Lung (tissue), 12 donors: ENCODE data around the gene TBRG1. TPM values are rescaled to one million over a fixed set of nuclear protein-coding genes. Genes with fewer than 3 reads are reported as not detected.

Experiments used
- ATAC-seq: fragments of 200-7000 bp; cut with Tn5 transposase; one replicate; pipeline ENCODE4 v1.9.1; 2020; ENCODE audit warnings: moderate number of reproducible peaks; ENCODE audit not compliant: insufficient read depth, low FRiP score
- DNase-seq, 3 donors: peaks; one replicate each; pipeline ENCODE4 v3.0.0-alpha.2; 2013 to 2017
- H3K27ac ChIP-seq, 2 donors: one replicate each; pipeline ENCODE4 v1.5.1; 2013; ENCODE audit warnings: mild to moderate bottlenecking in 2 of 2, moderate library complexity in 2 of 2, control low read depth in 1 of 2, inconsistent platforms in 1 of 2, low read depth in 1 of 2, low read length in 1 of 2
- H3K27me3 ChIP-seq, 3 donors: one replicate each; pipeline ENCODE4 v1.5.1; 2013; ENCODE audit warnings: low read length in 2 of 3; ENCODE audit not compliant: control insufficient read depth in 3 of 3, insufficient read depth in 3 of 3
- H3K36me3 ChIP-seq, 4 donors: one replicate each; pipeline ENCODE4 v1.5.1; 2013; ENCODE audit warnings: low read length in 4 of 4, mild to moderate bottlenecking in 1 of 4, moderate library complexity in 1 of 4; ENCODE audit not compliant: control insufficient read depth in 4 of 4, insufficient read depth in 4 of 4
- H3K4me1 ChIP-seq, 5 donors: one replicate each; pipeline ENCODE4 v1.5.1; 2013; ENCODE audit warnings: low read length in 5 of 5, mild to moderate bottlenecking in 2 of 5, moderate library complexity in 1 of 5; ENCODE audit not compliant: control insufficient read depth in 5 of 5, insufficient read depth in 5 of 5
- H3K4me3 ChIP-seq: one replicate; pipeline ENCODE4 v1.5.1; 2013; ENCODE audit warnings: mild to moderate bottlenecking, control low read depth, moderate library complexity
- H3K9ac ChIP-seq, 2 donors: one replicate each; pipeline ENCODE4 v1.5.1; 2013; ENCODE audit warnings: low read length in 2 of 2, control low read depth in 1 of 2; ENCODE audit not compliant: insufficient read depth in 1 of 2
- H3K9me3 ChIP-seq, 4 donors: one replicate each; pipeline ENCODE4 v1.5.1; 2013; ENCODE audit warnings: low read length in 3 of 4, mild to moderate bottlenecking in 1 of 4, moderate library complexity in 1 of 4; ENCODE audit not compliant: control insufficient read depth in 4 of 4, insufficient read depth in 3 of 4
- WGBS, 2 donors: extraction: QIAGEN DNeasy Blood & Tissue Kit; methylation state at CpG; one replicate each; pipeline ENCODE4 v1.1.7; 2013; 5-methylcytosine and 5-hydroxymethylcytosine counted together
- polyA plus RNA-seq, 2 donors: library from polyadenylated mRNA; stranded (reverse); fragments of 200-250 nt; gene quantifications; one replicate each; pipeline ENCODE4 v1.2.1, GENCODE V29; 2013
- total RNA-seq, 2 donors: library from RNA; depleted of rRNA in 1 of 2; stranded (reverse); fragments of >200 nt in 1 of 2; gene quantifications; one replicate each; pipeline ENCODE4 v1.2.1, GENCODE V29; 2014 to 2021
- TF ChIP-seq, protein P1 (sequence below): IDR thresholded peaks from 2 replicates; pipeline ENCODE4 v1.5.1; 2012; ENCODE audit warnings: mild to moderate bottlenecking; ENCODE audit errors: control extremely low read depth, extremely low read depth
- donor health status: control.
- donor health status: control.
- donor health status: Bipolar disorder and iron deficiency.
- donor health status: healthy.
- donor health status: DM: yes; HTN: yes; CAD: no.

The TBRG1 gene
- total and polyA plus RNA-seq, 4 donors: 31.3 to 47.0 (median 37.6) TPM

DNA sequence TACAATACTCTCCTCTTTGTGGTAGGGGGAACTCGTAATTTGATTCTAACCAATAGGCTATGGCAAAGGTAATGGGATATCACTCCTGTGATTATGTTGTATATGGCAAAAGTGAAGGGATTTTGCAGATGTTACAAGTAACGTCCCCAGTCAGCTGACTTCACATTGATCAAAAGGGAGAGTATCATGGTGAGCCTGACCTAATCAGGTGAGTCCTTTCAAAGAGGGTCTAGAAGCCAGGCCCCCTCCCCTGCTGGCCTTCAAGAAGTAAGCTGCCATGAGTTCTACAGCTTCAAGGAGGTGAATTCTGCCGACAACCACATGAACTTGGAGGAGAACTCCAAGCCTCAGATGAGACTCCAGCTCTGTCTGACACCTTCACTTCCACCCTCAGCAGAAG is 20.0 kb downstream of the TBRG1 start:
- H3K4me1 ChIP-seq: no peaks in the 10 kb centered on the region
- H3K27ac ChIP-seq: no peak overlapping the region
- H3K27me3 ChIP-seq: no peaks in the 10 kb centered on the region
- 95 to 96% methylated on average over 3 of the region's 3 CpGs for WGBS, 2 donors
- peaks cover 0 to 10% (median 4%) of the 10 kb centered on the region in 4 donors for H3K36me3 ChIP-seq
- TF ChIP-seq, protein P1, sequence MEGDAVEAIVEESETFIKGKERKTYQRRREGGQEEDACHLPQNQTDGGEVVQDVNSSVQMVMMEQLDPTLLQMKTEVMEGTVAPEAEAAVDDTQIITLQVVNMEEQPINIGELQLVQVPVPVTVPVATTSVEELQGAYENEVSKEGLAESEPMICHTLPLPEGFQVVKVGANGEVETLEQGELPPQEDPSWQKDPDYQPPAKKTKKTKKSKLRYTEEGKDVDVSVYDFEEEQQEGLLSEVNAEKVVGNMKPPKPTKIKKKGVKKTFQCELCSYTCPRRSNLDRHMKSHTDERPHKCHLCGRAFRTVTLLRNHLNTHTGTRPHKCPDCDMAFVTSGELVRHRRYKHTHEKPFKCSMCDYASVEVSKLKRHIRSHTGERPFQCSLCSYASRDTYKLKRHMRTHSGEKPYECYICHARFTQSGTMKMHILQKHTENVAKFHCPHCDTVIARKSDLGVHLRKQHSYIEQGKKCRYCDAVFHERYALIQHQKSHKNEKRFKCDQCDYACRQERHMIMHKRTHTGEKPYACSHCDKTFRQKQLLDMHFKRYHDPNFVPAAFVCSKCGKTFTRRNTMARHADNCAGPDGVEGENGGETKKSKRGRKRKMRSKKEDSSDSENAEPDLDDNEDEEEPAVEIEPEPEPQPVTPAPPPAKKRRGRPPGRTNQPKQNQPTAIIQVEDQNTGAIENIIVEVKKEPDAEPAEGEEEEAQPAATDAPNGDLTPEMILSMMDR: no peak
- no peak overlapping the region for H3K9ac ChIP-seq
- H3K9me3 ChIP-seq: no peaks in the 10 kb centered on the region
- no peak overlapping the region for H3K4me3 ChIP-seq
- ATAC-seq: no peak
- no peak for DNase-seq

DNA sequence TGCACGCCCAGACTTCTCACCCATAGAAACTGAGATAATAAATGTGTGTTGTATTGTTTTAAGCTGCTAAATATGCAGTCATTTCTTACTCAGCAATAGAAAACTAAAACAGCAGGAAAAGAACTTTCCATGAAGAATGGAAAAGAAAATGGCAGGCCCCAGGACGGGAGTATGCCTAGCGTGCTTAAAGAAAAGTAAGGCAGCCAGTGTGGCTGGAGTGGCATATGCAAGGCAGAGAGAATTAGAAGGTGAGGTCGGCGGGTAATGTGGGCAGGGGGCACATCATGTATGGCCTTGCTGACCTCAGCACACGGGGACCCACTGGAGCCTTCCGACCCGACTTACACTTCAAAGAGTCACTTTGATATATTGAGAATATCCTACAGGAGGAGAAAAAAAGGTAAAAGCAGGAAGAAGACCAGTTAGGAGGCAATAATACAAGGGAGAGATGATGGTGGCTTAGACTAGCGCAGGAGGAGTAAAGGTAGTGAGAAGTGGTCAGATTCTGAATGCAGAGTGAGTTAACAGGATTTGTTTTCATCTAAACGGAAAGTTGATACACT is 20.5 kb downstream of the TBRG1 start:
- Histone ChIP-seq H3K9me3 (no peaks in the 10 kb centered on the region), H3K36me3 (peaks cover 0 to 5% (median under 1%) of the 10 kb centered on the region in 4 donors), H3K27me3 (no peaks in the 10 kb centered on the region), H3K4me3 (no peak overlapping the region), H3K9ac (no peak overlapping the region), H3K4me1 (no peaks in the 10 kb centered on the region), H3K27ac (no peak overlapping the region)
- TF ChIP-seq, protein P1: no peak
- DNase-seq: no peak
- 81 to 88% methylated on average over 10 of the region's 10 CpGs for WGBS, 2 donors
- ATAC-seq: no peak

DNA sequence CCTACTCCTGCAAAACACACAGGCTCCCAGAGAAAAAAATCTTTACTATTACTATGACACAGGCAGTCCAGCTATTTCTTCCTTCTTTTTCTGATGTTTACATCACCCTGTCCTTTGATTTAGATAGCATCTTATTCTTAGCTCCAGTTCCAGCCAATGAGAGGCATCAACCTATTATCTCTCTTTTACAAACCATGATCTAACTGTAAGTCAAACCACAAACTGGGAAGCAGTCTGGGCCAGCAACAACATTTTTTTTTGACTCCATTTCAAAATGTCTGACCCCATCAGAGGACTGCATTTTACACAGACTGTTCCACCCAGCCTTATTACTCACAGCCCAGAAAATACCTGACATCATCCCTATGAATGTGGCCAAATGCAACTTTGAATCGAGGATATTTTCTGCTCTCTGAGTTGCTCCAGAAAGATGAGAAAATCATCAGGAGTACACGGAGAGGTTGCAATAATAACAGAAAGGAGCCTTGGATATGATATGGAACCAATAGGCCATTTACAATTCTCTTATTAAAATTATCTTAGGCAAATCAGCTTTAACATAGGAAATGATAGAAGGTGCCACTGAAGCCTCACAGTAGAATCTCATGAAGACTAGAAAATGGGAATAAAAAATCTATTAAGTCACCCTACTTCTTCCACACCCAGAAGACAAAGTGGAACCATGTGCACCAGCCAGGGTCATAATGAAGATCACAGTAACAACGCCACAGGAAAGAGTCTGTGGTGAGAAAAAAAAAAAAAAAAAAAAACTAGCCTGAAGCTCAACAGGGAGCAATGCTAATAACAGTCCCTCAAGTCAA is 21.2 kb downstream of the TBRG1 start:
- ATAC-seq (no peak), DNase-seq (no peak)
- Histone ChIP-seq H3K9me3 (no peaks in the 10 kb centered on the region), H3K36me3 (peaks cover 0 to 1% (median under 1%) of the 10 kb centered on the region in 4 donors), H3K27me3 (no peaks in the 10 kb centered on the region), H3K9ac (no peak overlapping the region), H3K4me3 (no peak overlapping the region), H3K27ac (no peak overlapping the region), H3K4me1 (no peaks in the 10 kb centered on the region)
- TF ChIP-seq, protein P1: no peak
- 37 to 48% methylated on average over 3 of the region's 3 CpGs for WGBS, 2 donors
